GM23338 (cell line): ENCODE results near the gene KCNIP3. TPM values are rescaled to one million over a fixed set of nuclear protein-coding genes. Genes with fewer than 3 reads are reported as not detected.

ENCODE experiments used
- ATAC-seq: fragments of 200-7000 bp; cut with Tn5 transposase; 3 replicates; pipeline ENCODE4 v1.9.1; 2020
- DNase-seq: peaks from one replicate; pipeline ENCODE4 v3.0.0-alpha.2; 2015; ENCODE audit warnings: low spot score
- H2AFZ ChIP-seq: fragments of 200-600 bp; sonication (generic); 2 replicates; pipeline ENCODE4 v1.8.0; 2016; ENCODE audit warnings: antibody characterized with exemption, mild to moderate bottlenecking, moderate library complexity
- H3F3A ChIP-seq: fragments of 200-600 bp; sonication (generic); replicated peaks from 2 replicates; pipeline ENCODE4 v1.8.0; 2017; ENCODE audit warnings: antibody characterized with exemption, mixed run types, low read depth
- H3K27ac ChIP-seq: fragments of 200-600 bp; sonication (generic); 2 replicates; pipeline ENCODE4 v1.6.1; 2016; ENCODE audit warnings: low read depth
- H3K27me3 ChIP-seq: fragments of 200-600 bp; sonication (generic); 2 replicates; pipeline ENCODE4 v1.8.0; 2016; ENCODE audit warnings: mild to moderate bottlenecking, mixed run types, moderate library complexity; ENCODE audit not compliant: insufficient read depth
- H3K36me3 ChIP-seq: fragments of 200-600 bp; sonication (generic); 2 replicates; pipeline ENCODE4 v1.8.0; 2016; ENCODE audit warnings: mild to moderate bottlenecking; ENCODE audit not compliant: insufficient read depth
- H3K4me1 ChIP-seq: fragments of 200-600 bp; sonication (generic); 2 replicates; pipeline ENCODE4 v1.8.0; 2016; ENCODE audit warnings: mild to moderate bottlenecking, moderate library complexity; ENCODE audit not compliant: insufficient read depth
- H3K4me2 ChIP-seq: fragments of 200-600 bp; sonication (generic); 2 replicates; pipeline ENCODE4 v1.7.1; 2017; ENCODE audit warnings: mixed run types
- H3K4me3 ChIP-seq: fragments of 200-600 bp; sonication (generic); 2 replicates; pipeline ENCODE4 v1.6.1; 2016; ENCODE audit warnings: mixed run types
- H3K79me2 ChIP-seq: fragments of 200-600 bp; sonication (generic); replicated peaks from 2 replicates; pipeline ENCODE4 v1.8.0; 2017; ENCODE audit warnings: mild to moderate bottlenecking; ENCODE audit not compliant: insufficient read depth
- H3K9me2 ChIP-seq: fragments of 200-600 bp; sonication (generic); 2 replicates; pipeline ENCODE4 v1.8.0; 2017; ENCODE audit not compliant: insufficient read depth
- H4K20me1 ChIP-seq: fragments of 200-600 bp; sonication (generic); replicated peaks from 2 replicates; pipeline ENCODE4 v1.8.0; 2017; ENCODE audit warnings: mild to moderate bottlenecking; ENCODE audit not compliant: insufficient read depth
- H3K27ac Mint-ChIP-seq: 2 replicates; pipeline ENCODE4 v1.8.0; 2020; ENCODE audit warnings: inconsistent platforms, mild to moderate bottlenecking, moderate library complexity, mixed read lengths
- H3K27me3 Mint-ChIP-seq: 3 replicates; pipeline ENCODE4 v1.8.0; 2022; ENCODE audit warnings: low read depth, mild to moderate bottlenecking, moderate library complexity, mixed read lengths, inconsistent platforms; ENCODE audit not compliant: insufficient read depth, poor library complexity
- H3K36me3 Mint-ChIP-seq: 3 replicates; pipeline ENCODE4 v1.8.0; 2021; ENCODE audit warnings: low read depth, mild to moderate bottlenecking, inconsistent platforms, moderate library complexity, mixed read lengths
- H3K4me1 Mint-ChIP-seq: 3 replicates; pipeline ENCODE4 v1.8.0; 2020; ENCODE audit warnings: mild to moderate bottlenecking, inconsistent platforms, mixed read lengths
- H3K4me3 Mint-ChIP-seq: 3 replicates; pipeline ENCODE4 v1.8.0; 2021; ENCODE audit warnings: moderate library complexity, mild to moderate bottlenecking, inconsistent platforms, mixed read lengths
- H3K9me3 Mint-ChIP-seq: 3 replicates; pipeline ENCODE4 v1.8.0; 2020; ENCODE audit warnings: moderate library complexity, mild to moderate bottlenecking, inconsistent platforms, mixed read lengths
- CREB1 ChIP-seq: fragments of 250-450 bp; sonication (Bioruptor Pico); IDR thresholded peaks from 2 replicates; pipeline ENCODE4 v1.5.0; 2020; ENCODE audit warnings: low read depth, mild to moderate bottlenecking, moderate library complexity
- ETS1 ChIP-seq: IDR thresholded peaks from 2 replicates; pipeline ENCODE4 v1.6.1; 2016; ENCODE audit warnings: antibody characterized with exemption
- EZH2 ChIP-seq: fragments of 200-600 bp; sonication (generic); IDR thresholded peaks from one replicate; pipeline ENCODE4 v1.8.0; 2017; ENCODE audit warnings: antibody characterized with exemption, mild to moderate bottlenecking, low read depth; ENCODE audit not compliant: unreplicated experiment
- EZH2phosphoT487 ChIP-seq: fragments of 200-600 bp; sonication (generic); IDR thresholded peaks from one replicate; pipeline ENCODE4 v1.8.1; 2018; ENCODE audit warnings: antibody characterized with exemption; ENCODE audit not compliant: unreplicated experiment
- JUNB ChIP-seq: IDR thresholded peaks from one replicate; pipeline ENCODE4 v1.6.1; 2016; ENCODE audit warnings: antibody characterized with exemption; ENCODE audit not compliant: unreplicated experiment
- NANOG ChIP-seq: IDR thresholded peaks from 2 replicates; pipeline ENCODE4 v1.6.1; 2016; ENCODE audit warnings: antibody characterized with exemption, borderline replicate concordance
- POLR2AphosphoS5 ChIP-seq: IDR thresholded peaks from 2 replicates; pipeline ENCODE4 v1.6.1; 2016; ENCODE audit warnings: antibody characterized with exemption, low read depth
- STAT1 ChIP-seq: IDR thresholded peaks from one replicate; pipeline ENCODE4 v1.6.1; 2016; ENCODE audit warnings: antibody characterized with exemption; ENCODE audit not compliant: unreplicated experiment
- ZNF114 ChIP-seq: fragments of 250-450 bp; sonication (Bioruptor Pico); IDR thresholded peaks from 2 replicates; pipeline ENCODE4 v1.5.0; 2020; ENCODE audit warnings: mild to moderate bottlenecking, moderate library complexity
- ZNF331 ChIP-seq: fragments of 250-450 bp; sonication (Bioruptor Pico); IDR thresholded peaks from 2 replicates; pipeline ENCODE4 v1.5.0; 2020; ENCODE audit warnings: low read depth, mild to moderate bottlenecking, moderate library complexity
- ZNF462 ChIP-seq: fragments of 250-450 bp; sonication (Bioruptor Pico); IDR thresholded peaks from 2 replicates; pipeline ENCODE4 v1.5.0; 2020; ENCODE audit warnings: mild to moderate bottlenecking, moderate library complexity
- polyA plus RNA-seq: library from polyadenylated mRNA; unstranded; fragments of >200 nt; fragmentation: Nextera tagmentation; extraction: Ambion mirVana; gene quantifications from 2 replicates; pipeline ENCODE4 v1.2.1, GENCODE V29; 2016
- total RNA-seq: library from RNA; depleted of rRNA; stranded (reverse); fragments of >200 nt; shearing (Covaris generic); gene quantifications from 2 replicates; pipeline ENCODE4 v1.2.3, GENCODE V29; 2014
- TF ChIP-seq, protein P1 (sequence below): IDR thresholded peaks from one replicate; pipeline ENCODE4 v1.6.1; 2018; ENCODE audit warnings: antibody characterized with exemption; ENCODE audit not compliant: unreplicated experiment
- TF ChIP-seq, protein P2 (sequence below), 2 experiments: fragments of 200-600 bp in 1 of 2; sonication (generic) in 1 of 2; conservative IDR thresholded peaks; 2 replicates each; pipeline versions ENCODE4 v1.5.1 to v1.6.1; 2016 to 2017; ENCODE audit warnings: antibody characterized with exemption in 2 of 2, low read depth in 2 of 2, mild to moderate bottlenecking in 2 of 2, moderate library complexity in 1 of 2

Gene KCNIP3
- total and polyA plus RNA-seq, 2 experiments from 2014 or later, result 0.32 to 0.83 TPM

DNA sequence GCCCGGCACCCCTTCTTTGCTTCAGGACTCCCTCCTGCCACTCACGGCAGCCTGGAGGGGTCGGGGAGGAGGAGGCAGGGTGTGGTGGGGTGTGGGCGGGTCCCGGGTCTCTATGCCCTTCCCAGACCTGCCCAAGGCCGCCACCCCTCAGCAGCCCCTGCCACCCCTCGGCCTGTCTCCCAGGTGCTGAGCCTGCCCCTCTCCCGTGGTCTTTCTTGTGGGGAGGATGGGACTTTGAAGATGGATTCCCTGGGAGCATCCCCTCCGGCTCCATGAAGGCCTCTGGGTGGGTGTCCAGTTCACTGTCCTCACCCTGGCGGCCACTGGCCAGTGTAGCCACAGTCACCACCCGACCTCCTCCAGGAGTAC is 23.2 kb downstream of the KCNIP3 start:
- Histone ChIP-seq H2AFZ (no peak overlapping the region), H3K4me3 (no peak overlapping the region), H3K27me3 (no peaks in the 10 kb centered on the region), H3K27ac (no peak overlapping the region), H3K4me2 (no peak overlapping the region), H4K20me1 (no peaks in the 10 kb centered on the region), H3F3A (no peaks in the 10 kb centered on the region), H3K9me2 (no peaks in the 10 kb centered on the region), H3K36me3 (no peaks in the 10 kb centered on the region), H3K79me2 (no peaks in the 10 kb centered on the region), H3K4me1 (no peaks in the 10 kb centered on the region)
- Mint-ChIP-seq H3K4me3 (no peak overlapping the region), H3K4me1 (no peaks in the 10 kb centered on the region; the same call in 2 of the 3 replicates), H3K27ac (no peak overlapping the region), H3K9me3 (no peaks in the 10 kb centered on the region), H3K36me3 (no peaks in the 10 kb centered on the region; the same call in 2 of the 3 replicates), H3K27me3 (peaks cover 6% of the 10 kb centered on the region)
- ATAC-seq (peak; percentile 10; the same call in 1 of the 3 replicates), DNase-seq (no peak)
- TF ChIP-seq EZH2phosphoT487 (no peak), ZNF331 (no peak), ZNF114 (CRISPR knock-in tag) (no peak), ETS1 (no peak), NANOG (no peak), POLR2AphosphoS5 (no peak), EZH2 (no peak), STAT1 (no peak), CREB1 (CRISPR knock-in tag) (no peak), ZNF462 (CRISPR knock-in tag) (no peak), JUNB (no peak)
- TF ChIP-seq, protein P1, sequence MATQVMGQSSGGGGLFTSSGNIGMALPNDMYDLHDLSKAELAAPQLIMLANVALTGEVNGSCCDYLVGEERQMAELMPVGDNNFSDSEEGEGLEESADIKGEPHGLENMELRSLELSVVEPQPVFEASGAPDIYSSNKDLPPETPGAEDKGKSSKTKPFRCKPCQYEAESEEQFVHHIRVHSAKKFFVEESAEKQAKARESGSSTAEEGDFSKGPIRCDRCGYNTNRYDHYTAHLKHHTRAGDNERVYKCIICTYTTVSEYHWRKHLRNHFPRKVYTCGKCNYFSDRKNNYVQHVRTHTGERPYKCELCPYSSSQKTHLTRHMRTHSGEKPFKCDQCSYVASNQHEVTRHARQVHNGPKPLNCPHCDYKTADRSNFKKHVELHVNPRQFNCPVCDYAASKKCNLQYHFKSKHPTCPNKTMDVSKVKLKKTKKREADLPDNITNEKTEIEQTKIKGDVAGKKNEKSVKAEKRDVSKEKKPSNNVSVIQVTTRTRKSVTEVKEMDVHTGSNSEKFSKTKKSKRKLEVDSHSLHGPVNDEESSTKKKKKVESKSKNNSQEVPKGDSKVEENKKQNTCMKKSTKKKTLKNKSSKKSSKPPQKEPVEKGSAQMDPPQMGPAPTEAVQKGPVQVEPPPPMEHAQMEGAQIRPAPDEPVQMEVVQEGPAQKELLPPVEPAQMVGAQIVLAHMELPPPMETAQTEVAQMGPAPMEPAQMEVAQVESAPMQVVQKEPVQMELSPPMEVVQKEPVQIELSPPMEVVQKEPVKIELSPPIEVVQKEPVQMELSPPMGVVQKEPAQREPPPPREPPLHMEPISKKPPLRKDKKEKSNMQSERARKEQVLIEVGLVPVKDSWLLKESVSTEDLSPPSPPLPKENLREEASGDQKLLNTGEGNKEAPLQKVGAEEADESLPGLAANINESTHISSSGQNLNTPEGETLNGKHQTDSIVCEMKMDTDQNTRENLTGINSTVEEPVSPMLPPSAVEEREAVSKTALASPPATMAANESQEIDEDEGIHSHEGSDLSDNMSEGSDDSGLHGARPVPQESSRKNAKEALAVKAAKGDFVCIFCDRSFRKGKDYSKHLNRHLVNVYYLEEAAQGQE, result no peak
- TF ChIP-seq, protein P2, sequence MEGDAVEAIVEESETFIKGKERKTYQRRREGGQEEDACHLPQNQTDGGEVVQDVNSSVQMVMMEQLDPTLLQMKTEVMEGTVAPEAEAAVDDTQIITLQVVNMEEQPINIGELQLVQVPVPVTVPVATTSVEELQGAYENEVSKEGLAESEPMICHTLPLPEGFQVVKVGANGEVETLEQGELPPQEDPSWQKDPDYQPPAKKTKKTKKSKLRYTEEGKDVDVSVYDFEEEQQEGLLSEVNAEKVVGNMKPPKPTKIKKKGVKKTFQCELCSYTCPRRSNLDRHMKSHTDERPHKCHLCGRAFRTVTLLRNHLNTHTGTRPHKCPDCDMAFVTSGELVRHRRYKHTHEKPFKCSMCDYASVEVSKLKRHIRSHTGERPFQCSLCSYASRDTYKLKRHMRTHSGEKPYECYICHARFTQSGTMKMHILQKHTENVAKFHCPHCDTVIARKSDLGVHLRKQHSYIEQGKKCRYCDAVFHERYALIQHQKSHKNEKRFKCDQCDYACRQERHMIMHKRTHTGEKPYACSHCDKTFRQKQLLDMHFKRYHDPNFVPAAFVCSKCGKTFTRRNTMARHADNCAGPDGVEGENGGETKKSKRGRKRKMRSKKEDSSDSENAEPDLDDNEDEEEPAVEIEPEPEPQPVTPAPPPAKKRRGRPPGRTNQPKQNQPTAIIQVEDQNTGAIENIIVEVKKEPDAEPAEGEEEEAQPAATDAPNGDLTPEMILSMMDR (conservative IDR thresholded peaks at IDR 0.05; ENCODE audit: low read depth in 2 of 2), result no peak
